Neutrophil (primary cell): ENCODE results near the gene SPECC1L.

Experiments used
- H3K27ac ChIP-seq: fragments of 200-600 bp; sonication (generic); 2 replicates; pipeline ENCODE4 v1.5.1; 2016; ENCODE audit warnings: mild to moderate bottlenecking, moderate library complexity
- H3K27me3 ChIP-seq: fragments of 200-600 bp; sonication (generic); 2 replicates; pipeline ENCODE4 v1.6.0; 2016; ENCODE audit warnings: mild to moderate bottlenecking
- H3K36me3 ChIP-seq: fragments of 200-600 bp; sonication (generic); 2 replicates; pipeline ENCODE4 v1.5.1; 2017
- H3K4me1 ChIP-seq, 2 experiments: fragments of 200-600 bp in 1 of 2; sonication (generic) in 1 of 2; 1 replicate in 1 of 2; 2 replicates in 1 of 2; pipeline versions ENCODE4 v1.5.1 to v1.6.1; 2013 to 2016; ENCODE audit warnings: low read depth in 1 of 2, low read length in 1 of 2, mild to moderate bottlenecking in 1 of 2, moderate library complexity in 1 of 2; ENCODE audit not compliant: control insufficient read depth in 1 of 2, insufficient read depth in 1 of 2
- H3K4me3 ChIP-seq, 2 experiments: fragments of 200-600 bp in 1 of 2; sonication (generic) in 1 of 2; 1 replicate in 1 of 2; 2 replicates in 1 of 2; pipeline ENCODE4 v1.5.1; 2013 to 2016; ENCODE audit warnings: low read depth in 1 of 2, low read length in 1 of 2, mild to moderate bottlenecking in 1 of 2, moderate library complexity in 1 of 2
- H3K9me3 ChIP-seq: fragments of 200-600 bp; sonication (generic); 2 replicates; pipeline ENCODE4 v1.5.1; 2016
- TF ChIP-seq, protein P1 (sequence below): fragments of 200-600 bp; sonication (generic); IDR thresholded peaks from 2 replicates; pipeline ENCODE4 v1.5.1; 2016; ENCODE audit warnings: antibody characterized with exemption

Gene SPECC1L

DNA sequence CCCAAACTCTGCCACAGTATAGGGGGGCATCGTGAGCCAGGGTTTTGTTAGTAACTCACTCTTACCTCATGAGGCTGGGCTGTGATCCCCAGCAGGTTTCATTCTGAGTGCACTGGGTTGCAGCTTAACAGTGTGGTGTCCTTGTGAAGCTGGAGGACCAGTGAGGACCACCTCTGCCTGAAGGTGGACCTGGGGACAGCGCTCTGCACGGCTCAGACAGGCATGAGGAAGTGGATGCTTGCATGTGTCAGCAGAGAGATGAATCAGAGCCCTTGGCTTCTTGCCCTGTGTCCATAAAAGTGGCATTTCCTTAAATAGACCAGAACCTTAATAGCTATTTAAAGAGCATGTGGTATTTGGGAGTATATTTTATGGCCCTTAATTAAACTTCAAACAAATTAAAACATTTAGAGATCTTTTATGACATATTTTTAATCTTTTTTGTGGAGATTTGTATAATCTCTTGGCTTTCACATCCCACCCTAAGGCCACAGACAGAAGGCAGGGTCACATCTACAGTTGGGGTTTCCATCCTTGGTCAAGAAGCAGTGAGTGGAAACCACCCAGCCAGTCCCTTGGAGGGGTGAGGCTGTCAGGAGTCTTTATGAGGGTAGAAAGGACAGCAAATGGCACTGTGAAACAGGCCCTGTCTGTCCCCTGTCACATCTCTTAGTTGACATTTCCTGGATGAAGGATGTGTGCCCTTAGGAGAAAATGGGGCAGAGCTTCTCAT, 132.0 kb downstream of the SPECC1L start:
- TF ChIP-seq, protein P1, sequence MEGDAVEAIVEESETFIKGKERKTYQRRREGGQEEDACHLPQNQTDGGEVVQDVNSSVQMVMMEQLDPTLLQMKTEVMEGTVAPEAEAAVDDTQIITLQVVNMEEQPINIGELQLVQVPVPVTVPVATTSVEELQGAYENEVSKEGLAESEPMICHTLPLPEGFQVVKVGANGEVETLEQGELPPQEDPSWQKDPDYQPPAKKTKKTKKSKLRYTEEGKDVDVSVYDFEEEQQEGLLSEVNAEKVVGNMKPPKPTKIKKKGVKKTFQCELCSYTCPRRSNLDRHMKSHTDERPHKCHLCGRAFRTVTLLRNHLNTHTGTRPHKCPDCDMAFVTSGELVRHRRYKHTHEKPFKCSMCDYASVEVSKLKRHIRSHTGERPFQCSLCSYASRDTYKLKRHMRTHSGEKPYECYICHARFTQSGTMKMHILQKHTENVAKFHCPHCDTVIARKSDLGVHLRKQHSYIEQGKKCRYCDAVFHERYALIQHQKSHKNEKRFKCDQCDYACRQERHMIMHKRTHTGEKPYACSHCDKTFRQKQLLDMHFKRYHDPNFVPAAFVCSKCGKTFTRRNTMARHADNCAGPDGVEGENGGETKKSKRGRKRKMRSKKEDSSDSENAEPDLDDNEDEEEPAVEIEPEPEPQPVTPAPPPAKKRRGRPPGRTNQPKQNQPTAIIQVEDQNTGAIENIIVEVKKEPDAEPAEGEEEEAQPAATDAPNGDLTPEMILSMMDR: no peak
- Histone ChIP-seq H3K4me3 (no peak overlapping the region), H3K36me3 (peaks cover 13% of the 10 kb centered on the region)

DNA sequence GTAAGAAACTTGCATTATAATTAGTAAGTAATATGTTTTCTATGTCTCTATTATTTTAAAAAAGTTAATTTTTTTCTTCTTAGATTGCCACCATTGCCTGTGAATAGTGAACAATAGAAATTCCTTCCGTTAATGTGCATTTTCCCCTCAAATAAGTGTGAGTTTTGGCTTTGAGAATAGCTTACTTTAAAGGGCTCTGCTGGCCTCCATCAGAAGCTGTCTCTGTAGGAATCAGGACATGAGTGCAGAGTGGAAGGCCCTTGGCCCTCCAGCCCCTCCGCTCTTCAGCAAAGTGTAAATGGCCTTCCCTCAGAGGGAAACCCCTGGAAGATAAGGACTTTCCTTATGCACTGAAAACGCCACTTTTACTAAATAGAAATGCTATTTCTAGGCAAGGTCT, 132.7 kb downstream of the SPECC1L start:
- no peak overlapping the region for H3K4me3 ChIP-seq
- no peak overlapping the region for H3K27ac ChIP-seq
- H3K27me3 ChIP-seq: no peaks in the 10 kb centered on the region
- H3K9me3 ChIP-seq: no peaks in the 10 kb centered on the region
- TF ChIP-seq, protein P1: no peak
- peaks cover 15% of the 10 kb centered on the region for H3K36me3 ChIP-seq
- H3K4me1 ChIP-seq: peaks cover 6 to 9% of the 10 kb centered on the region in 2 experiments

More for the DNA sequence above, 132.0 kb downstream of the SPECC1L start:
- Histone ChIP-seq H3K27ac (peak overlapping the region; percentile 24), H3K27me3 (no peaks in the 10 kb centered on the region), H3K9me3 (no peaks in the 10 kb centered on the region), H3K4me1 (peaks cover 6 to 9% of the 10 kb centered on the region in 2 experiments)

DNA sequence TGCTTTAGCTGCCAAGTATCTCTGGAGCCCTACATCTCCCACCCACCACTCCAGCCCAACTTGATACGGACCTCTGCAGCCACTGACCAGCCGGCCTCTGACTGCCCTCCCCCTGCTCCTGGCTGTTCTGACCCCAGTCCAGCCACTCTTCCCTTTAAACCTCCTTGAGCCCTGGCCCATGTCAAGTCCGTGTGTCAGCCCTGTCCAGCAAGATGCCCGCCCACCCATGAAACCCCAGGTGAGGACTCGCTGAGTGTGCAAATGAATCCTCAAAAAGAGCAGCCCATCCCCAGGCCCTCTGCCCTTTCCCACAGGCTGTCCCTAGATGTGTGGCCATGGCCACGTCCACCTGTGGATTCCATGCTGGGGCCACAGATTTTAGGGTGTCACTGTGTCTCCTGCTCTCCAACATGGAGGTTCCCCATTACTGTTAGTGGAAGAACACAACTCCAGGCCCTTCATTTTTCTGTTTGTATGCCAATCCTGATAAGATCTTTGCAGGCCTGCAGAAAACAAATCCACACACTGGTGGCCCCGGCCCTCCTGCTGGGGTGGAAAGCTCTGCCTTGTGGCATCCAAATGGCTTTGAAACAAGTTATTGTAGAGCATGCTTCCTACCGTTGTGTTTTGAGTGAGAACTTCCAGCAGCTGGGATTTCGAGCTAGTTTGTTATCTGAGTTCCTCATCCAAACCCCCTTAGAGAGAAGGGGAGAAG, 134.1 kb downstream of the SPECC1L start:
- H3K27ac ChIP-seq: no peak overlapping the region
- H3K36me3 ChIP-seq: peaks cover 19% of the 10 kb centered on the region
- H3K27me3 ChIP-seq: no peaks in the 10 kb centered on the region
- no peak overlapping the region for H3K4me3 ChIP-seq
- H3K4me1 ChIP-seq: peaks cover 6 to 9% of the 10 kb centered on the region in 2 experiments
- TF ChIP-seq, protein P1: no peak
- H3K9me3 ChIP-seq: no peaks in the 10 kb centered on the region

DNA sequence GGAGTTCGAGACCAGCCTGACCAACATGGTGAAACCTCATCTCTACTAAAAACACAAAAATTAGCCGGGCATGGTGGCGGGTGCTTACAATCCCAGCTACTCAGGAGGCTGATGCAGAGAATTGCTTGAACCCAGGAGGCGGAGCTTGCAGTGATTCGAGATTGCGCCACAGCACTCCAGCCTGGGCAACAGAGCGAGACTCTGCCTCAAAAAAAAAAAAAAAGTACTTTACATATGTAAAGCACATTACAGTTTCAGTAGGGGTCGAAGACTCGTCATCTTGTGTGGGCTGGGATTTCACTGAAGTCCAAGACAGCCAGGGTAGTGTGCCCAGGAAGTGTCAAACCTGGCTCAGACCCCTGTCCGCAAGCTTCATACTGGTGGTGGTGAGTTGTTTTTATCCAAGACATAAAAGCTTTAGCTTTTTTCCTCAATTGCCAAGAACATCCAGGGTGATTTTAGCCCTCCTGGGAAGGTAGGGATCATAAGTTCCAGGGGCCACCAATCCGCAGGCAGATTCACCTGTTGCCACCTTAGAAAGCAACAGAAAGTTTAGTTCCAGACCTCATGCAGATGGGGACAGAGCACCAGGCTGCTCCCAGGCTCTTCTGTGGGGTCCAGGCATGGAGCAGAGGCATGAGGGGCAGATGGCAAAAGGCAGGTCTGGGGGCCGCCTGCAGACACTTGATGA, 135.1 kb downstream of the SPECC1L start:
- no peaks in the 10 kb centered on the region for H3K9me3 ChIP-seq
- H3K4me3 ChIP-seq: no peak overlapping the region

More for the DNA sequence above, 135.1 kb downstream of the SPECC1L start:
- peaks cover 19% of the 10 kb centered on the region for H3K36me3 ChIP-seq
- peaks cover 6 to 9% of the 10 kb centered on the region in 2 experiments for H3K4me1 ChIP-seq
- no peaks in the 10 kb centered on the region for H3K27me3 ChIP-seq
- TF ChIP-seq, protein P1: no peak
- H3K27ac ChIP-seq: no peak overlapping the region
